ENCODE results near the gene TACC2.

- no peak for TF ChIP-seq POLR2A (IDR thresholded peaks at IDR 0.05; ENCODE audit: low read length)
- no peak for TF ChIP-seq GATA1 (IDR thresholded peaks at IDR 0.05; ENCODE audit: low read depth, low read length)
Observed at GRCh38 chr10:122014652-122015248, 25.8 kb downstream of the TACC2 start.
